NCI-H748 (cell line): ENCODE measurements around the gene PTPN5.
"Not testable (repeated sequence)": the region's sequence is repeated elsewhere in the genome, so short reads cannot be mapped to it uniquely, and the experiment has no call there.

Experiments used
- DNase-seq: peaks from one replicate; lab custom pipeline; 2025; ENCODE audit not compliant: unreplicated experiment; lab: John Stamatoyannopoulos, UW

PTPN5 gene

GRCh38 chr11:18691467-18692140, 100.0 kb downstream of the PTPN5 start:
- DNase-seq, result not testable (repeated sequence)

- no peak for DNase-seq
Observed at GRCh38 chr11:18684267-18684666, 107.3 kb downstream of the PTPN5 start.

DNA sequence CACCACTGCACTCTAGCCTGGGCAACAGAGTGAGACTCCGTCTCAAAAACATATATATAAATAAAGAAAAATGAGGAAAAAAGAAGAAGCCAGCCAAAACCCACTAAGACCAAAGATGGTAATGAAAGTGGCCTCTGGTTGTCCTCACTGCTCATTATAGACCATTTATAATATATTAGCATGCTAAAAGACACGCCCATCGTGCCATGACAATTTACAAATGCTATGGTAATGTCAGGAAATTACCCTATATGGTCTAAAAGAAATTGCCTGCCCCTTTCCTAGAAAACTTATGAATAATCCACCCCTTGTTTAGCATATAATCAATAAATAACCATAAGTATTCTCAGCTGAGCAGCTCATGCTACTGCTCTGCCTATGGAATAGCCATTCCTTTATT, 109.1 kb downstream of the PTPN5 start:
- no peak for DNase-seq

DNA sequence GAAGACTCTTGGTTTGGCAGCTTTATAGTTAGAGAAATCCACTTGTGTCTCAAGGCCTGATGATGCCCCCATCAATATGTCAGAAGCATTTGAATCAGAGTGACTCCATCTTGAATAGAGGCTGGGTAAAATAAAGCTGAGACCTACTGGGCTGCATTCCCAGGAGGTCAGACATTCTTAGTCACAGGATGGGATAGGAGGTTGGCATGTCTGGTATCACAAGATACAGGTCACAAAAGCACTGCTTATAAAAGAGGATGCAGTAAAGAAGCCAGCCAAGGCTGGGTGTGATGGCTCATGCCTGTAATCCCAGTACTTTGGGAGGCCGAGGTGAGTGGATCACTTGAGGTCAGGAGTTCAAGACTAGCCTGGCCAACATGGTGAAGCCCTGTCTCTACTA, 109.6 kb downstream of the PTPN5 start:
- DNase-seq, result not testable (repeated sequence)
